Esophagus squamous epithelium (tissue), 4 donors: Measurements from ENCODE around the gene ANKUB1.

Experiments
- CTCF ChIP-seq, 6 experiments: fragments of 450-650 bp in 4 of 6; fragments of 200-600 bp in 2 of 6; sonication (generic) in 2 of 6; IDR thresholded peaks; one replicate each; pipeline ENCODE4 v1.5.1; 2016 to 2019; ENCODE audit warnings: antibody characterized with exemption in 6 of 6, mild to moderate bottlenecking in 4 of 6, moderate library complexity in 4 of 6
- POLR2A ChIP-seq, 4 donors: fragments of 450-650 bp; IDR thresholded peaks; one replicate each; pipeline ENCODE4 v1.6.1; 2017; ENCODE audit warnings: antibody characterized with exemption in 4 of 4, mild to moderate bottlenecking in 4 of 4, moderate library complexity in 3 of 4

GRCh38 chr3:149736953-149737205 is 55.5 kb downstream of the ANKUB1 start:
- no peak for TF ChIP-seq CTCF (IDR thresholded peaks at IDR 0.05)
- TF ChIP-seq POLR2A (IDR thresholded peaks at IDR 0.05): no peak
